H1 (cell line): ENCODE data around the gene SLC12A8. TPM values are rescaled to one million over a fixed set of nuclear protein-coding genes. Genes with fewer than 3 reads are reported as not detected.

ENCODE experiments used
- EP300 ChIP-seq, 2 experiments: IDR thresholded peaks; 1 replicate in 1 of 2; 2 replicates in 1 of 2; pipeline ENCODE4 v1.6.1; 2011 to 2012; ENCODE audit warnings: low read depth in 2 of 2, low read length in 2 of 2, mild to moderate bottlenecking in 2 of 2, borderline replicate concordance in 1 of 2, inconsistent platforms in 1 of 2, moderate library complexity in 1 of 2
- MAX ChIP-seq: IDR thresholded peaks from 2 replicates; pipeline ENCODE4 v1.6.1; 2012; ENCODE audit warnings: inconsistent platforms
- polyA plus RNA-seq, 7 experiments: library from polyadenylated mRNA; depleted of rRNA in 3 of 7; stranded (reverse) in 5 of 7; unstranded in 2 of 7; fragments of >200 nt in 5 of 7; fragments of 200-250 nt in 2 of 7; gene quantifications; 1 replicate in 5 of 7; 2 replicates in 1 of 7; 4 replicates in 1 of 7; pipeline versions ENCODE4 v1.2.1 to v1.2.3, GENCODE V29; 2011 to 2013; ENCODE audit warnings: missing spikeins in 2 of 7, mixed read lengths in 2 of 7
- total RNA-seq: library from RNA; stranded (reverse); fragmentation: NEBNext Ultra II Directional; extraction: Animal tissue kit (Norgen Biotek cat#: 25700); gene quantifications from 2 replicates; pipeline ENCODE4 v1.2.1, GENCODE V29; 2021

The SLC12A8 gene
- total and polyA plus RNA-seq, 2 of the 8 experiments (the other 6 are each of a cell fraction or from before 2014, with no cell fraction given): 13.7 to 14.4 TPM

GRCh38 chr3:125033135-125033534 is 179.4 kb downstream of the SLC12A8 start (continued):
- TF ChIP-seq EP300 (IDR thresholded peaks at IDR 0.05; ENCODE audit: borderline replicate concordance in 1 of 2, low read depth in 2 of 2, low read length in 2 of 2): no peak
- no peak for TF ChIP-seq MAX
